Activated CD4-positive, alpha-beta T cell treated with anti-CD3 and anti-CD28 coated beads, Interleukin-2, amount 50 U/mL, for 4 hours (primary cell): ENCODE data around the gene NRCAM.

Source experiments
- DNase-seq, 2 experiments: peaks; one replicate each; pipeline ENCODE4 v3.0.0-alpha.2; 2020

Gene NRCAM

DNA sequence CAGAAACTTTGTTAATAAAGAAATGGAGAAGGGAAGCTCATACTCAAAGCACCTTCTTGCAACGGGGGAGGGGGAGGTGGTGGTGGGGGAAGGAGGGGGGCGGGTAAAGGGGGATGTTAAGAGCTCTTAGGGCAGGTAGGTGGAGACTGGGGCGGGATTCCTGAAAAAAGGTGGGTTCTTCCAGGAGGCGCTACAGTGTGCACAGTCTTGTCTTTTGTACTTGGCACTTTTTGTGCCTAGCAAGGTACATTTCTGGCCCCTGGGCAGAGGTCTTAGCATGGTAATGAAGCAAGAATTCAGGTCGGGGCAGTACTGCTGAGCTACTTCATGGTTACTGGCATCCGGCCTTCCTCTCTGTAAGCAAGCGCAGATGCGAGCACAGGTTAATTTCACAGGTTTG is 310.8 kb downstream of the NRCAM start:
- no peak for DNase-seq

DNA sequence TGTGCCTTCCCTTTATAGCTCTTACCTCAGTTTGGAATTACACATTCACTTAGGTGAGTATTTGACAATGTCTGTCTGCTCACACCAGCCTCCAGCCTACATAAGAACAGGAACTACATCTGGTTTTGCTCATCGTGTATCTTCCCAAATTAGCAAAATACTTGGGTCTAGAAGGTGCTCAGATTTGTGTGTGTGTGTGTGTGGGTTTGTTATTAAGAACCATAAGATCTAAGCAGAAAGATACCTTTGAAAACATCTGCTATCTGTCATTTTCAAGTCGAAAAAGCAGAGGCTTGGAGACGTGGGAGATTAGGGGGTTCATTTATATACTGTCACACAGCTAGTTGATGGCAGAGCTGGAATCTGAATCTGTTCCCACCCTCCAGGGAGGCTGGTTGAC is 311.3 kb downstream of the NRCAM start:
- DNase-seq = no peak

DNA sequence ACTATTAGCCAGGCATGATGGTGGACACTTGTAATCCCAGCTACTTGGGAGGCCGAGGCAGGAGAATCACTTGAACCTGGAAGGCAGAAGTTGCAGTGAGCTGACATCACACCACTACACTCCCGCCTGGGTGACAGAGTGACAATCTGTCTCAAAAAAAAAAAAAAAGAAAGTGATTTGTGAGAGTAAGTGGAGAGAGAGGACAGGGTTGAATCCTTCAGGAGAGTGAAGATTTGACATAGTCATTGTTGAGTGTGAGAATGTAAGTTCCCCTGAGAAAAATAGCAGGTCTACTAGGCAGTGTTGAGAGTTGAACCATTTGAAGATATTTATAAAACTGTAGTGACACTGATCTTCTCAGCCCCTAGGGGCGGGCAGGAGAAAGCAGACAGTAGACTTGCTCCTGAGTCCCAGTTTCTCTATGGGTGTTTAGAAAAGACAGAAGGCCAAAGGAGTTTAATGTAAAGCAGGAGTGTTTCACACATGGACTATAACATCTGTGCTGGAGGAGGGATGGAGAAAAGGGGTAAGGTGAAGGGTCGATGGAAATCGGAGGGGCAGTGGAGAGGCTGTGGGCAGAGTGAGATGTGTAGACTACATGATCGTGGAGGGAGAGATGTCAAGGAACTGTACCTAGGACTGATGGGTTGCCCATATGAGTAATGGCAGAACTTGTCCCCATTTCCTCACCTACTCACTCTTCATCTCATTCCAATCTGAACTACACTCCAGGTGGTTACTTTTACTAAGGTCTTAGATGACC is 312.4 kb downstream of the NRCAM start:
- no peak for DNase-seq

DNA sequence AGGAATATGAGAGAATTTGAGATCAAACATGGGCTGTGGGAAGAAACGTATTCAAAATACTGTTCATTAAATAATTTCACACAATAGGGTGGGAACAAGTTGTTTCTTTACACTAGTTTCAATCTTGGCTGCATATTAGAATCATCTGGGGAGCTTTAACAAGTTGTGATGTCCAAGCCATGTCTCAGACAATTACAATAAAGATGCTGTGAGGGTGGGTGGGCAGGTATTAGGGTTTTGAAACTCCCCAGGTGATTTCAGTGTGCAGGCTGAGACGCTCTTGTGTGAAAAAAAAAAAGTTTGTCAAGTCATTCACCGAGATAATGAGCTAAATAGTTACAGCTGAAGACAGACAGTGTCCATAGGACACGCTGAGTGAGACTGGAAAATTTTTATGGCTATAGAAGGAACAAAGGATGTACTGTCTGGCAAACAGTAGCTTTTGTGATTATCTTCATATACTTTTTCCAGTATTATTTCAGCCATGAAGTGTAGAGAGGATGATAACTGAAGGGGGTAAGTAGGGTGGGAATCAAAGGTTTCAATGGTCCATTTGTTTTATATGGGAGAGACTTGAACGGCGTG is 313.5 kb downstream of the NRCAM start:
- DNase-seq = no peak

DNA sequence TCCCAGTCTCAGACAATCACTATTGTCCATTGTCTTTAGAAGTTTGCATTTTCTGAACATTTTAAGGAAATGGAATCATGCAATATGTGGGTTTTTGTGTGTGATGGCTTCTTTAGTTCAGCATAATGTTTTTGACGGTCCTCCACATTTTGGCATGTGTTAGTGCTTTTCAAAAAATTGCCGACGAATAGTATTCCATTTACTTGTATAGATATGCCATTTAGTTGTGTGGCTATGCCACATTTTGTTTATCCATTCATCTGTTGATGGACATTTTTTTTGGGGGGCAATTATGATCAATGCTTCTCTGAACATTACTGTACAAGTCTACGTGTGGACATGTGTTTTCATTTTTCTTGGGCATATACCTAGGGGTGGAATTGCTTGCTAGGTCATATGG is 314.1 kb downstream of the NRCAM start:
- DNase-seq = no peak

DNA sequence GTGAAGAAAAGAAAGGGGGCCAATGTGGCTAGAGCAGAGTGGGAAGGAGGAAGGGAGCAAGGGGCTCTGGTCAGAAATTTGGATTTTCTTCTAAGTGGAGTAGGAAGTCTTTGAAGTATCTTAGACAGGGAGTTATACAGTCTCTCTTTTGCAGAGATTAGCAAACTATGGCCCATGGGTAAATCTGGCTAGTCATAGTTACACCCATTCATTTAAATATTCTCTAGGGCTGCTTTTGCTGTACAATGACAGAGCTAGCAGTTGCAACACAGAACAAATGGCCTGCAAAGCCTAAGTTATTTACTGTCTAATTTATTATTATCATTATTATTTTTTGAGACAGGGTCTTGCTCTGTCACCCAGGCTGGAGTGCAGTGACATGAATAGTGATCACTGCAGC is 315.6 kb downstream of the NRCAM start:
- DNase-seq = no peak

DNA sequence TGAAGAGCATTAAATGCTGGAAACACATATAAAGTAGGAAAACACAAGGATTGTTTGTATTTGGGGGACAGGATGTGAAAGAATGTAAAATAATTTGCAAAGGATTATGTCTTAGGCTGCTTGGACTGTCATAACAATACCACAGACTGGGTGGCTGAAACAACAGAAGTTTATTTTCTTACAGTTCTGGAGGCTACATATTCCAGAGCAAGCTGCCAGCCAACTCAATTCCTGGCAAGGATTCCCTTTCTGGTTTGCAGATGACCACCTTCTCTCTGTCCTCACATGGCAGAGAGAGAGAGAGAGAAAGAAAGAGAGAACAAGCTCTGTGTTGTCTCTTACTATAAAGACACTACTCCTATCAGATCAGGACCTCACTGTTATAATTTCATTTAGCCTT is 317.3 kb downstream of the NRCAM start:
- no peak for DNase-seq

DNA sequence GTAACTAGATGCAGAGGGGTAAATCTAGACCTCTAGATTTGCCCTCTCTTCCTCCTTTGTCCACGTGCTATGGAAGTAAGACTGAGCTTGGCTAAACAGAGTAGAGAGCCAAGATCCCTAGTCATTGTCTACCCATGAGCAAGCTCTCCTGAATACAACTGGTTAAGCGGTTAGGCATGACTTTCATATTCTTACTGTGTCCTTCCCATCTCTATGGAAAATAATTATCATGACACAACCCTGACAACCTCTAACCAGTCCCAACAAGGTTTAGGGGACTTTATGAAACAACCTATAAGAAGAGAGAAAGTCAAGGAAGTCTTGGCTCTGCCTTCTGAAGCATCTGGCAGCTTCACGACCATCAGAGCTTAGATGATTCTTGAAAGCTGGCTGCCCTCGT is 318.2 kb downstream of the NRCAM start:
- no peak for DNase-seq

DNA sequence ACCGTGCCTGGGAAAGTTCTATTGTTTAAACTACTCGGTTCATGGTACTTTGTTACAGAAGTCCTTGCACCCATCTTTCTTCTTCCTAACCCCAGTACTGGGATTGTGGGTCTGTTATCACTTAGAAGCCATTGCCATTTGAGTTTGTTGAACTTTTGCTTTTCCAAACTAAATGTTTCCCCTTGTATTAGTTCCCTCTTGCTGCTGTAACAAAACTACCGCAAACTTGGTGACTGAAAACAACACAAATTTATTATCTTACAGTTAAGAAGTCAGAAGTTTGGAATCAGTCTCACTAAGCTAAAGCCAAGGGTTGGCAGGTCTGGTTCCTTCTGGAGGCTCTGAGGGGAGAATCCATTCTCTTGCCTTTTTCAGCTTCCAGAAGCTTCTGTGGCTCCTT is 319.2 kb downstream of the NRCAM start:
- no peak for DNase-seq

DNA sequence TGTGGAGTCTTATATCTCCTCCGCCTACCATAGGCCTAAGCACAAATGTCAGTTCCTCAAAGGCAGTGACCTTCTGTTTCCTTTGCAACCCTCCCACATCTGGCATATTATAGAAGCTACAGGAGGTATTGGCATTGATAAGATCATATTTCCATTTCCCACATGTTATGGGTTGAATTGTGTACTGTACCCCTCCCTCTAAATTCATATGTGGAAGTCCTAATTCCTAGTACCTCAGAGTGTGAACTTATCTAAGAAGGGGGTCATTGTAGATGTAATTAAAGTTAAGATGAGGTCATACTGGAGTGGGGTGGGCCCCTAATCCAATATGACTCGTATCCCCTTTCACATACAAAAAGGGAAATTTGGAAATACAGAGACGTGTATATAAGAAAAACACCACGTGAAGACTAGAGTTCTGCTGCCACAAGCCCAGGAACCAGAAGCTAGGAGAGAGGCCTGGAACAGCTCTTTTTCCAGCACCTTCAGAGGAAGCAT is 320.0 kb downstream of the NRCAM start:
- no peak for DNase-seq

DNA sequence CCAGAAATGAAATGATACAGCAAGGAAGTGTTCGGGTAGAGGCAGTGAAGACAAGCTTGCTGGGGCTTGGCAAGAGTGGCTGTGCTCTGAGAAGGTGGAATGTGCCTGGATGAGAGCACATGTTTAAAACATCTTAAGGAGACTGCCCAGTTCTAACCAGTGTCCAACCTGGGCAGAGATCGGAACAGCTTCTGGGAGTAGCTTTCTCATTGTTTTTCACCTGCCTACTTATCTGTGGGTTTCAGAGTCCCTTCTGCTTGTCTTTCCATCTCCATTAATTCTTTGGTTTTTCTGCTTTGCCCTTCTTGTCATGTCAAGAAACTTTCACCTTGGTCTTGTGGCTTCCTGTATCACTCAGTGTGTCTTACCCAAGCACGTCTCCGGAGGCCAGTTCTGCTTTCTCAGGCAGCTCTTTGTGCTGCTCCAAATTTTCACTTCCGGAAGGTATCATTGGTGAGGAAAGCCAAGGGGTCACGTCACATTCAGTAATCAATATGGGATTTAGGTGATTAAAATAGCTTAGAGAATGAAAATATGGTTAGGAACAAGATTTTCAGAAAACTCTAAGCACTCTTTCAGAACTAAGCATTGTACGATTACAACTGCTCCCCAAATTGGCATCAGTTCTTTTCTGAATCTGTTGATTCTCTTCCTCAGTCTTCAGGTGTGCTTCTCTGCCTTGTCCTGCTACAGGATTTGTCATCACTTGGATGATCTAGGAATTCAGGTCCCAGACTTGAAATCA is 320.6 kb downstream of the NRCAM start:
- no peak for DNase-seq

DNA sequence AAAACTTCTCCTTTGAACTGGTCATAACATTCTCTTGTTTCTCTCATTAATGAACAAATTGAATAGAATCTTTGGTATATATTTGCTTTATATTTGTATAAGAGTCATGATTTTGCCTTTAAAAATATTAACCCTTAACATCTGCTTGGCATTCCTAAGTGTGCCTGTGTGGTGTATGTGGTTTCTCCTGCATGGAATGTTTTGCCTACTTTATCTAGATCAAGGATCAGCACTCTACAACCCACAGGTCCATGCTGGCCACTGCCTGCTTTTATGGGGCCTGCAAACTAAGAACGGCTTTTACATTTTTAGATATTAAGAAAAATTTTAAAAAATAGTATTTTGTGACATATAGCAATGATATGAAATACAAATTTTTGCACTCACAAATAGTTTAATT is 321.8 kb downstream of the NRCAM start:
- no peak for DNase-seq

DNA sequence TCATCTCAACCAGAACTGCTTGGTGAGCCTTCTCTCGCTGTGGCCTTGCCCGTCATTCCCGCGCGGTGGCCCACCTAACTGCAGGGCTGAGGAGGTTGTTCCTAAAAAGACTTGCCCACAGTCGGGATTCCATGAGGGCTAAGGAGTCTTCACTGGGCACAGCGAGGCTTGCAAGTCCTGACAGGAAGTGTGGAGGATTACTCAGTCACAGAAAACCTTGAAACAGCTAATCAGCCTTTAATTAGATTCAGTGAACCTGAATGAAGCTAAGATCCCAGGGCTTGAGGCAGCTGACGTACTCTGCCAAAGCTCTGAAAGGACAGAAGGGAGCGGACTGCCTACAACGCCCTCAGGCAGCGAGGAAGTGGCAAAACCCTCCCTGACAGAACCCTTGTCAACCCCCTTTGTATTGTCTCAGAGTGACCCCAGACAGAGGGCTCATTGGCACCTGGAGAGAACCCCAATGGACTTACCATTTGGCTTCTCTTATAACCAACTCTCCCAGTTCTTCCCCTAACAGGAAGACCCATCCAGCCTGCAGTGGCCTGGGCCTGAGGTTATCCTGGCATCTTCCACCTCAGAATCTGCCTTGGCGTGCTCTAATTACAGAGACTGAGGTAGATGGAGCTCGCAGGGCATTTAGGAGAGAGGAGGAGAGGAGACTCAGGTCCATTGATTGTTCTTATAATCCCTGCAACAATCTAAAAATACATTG is 323.5 kb downstream of the NRCAM start:
- DNase-seq = no peak

DNA sequence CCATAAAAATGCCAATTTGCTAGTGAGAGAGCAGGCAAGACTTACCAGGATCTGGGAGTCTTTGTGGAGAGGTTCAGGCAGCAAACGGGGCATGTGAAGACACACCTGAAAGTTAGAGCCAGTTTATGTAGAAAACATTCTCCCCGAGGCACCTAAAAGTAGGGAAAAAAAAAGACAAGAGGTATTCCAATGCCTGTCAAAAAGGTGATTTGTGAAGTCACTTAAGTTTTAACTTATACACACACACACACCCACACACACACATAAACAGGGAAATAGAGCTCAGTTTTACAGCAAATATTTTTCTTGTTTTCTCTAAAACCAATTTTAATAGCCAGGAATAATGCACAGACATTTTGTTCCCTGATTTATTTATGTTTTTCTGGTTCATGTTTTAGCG is 326.0 kb downstream of the NRCAM start, which contains the start of gene LAMB4:
Gene LAMB4 (minus strand): TSS at position 101 of the 400 bp plus-strand sequence. CDS start 7,197 bp downstream, outside the sequence.
- DNase-seq = no peak

DNA sequence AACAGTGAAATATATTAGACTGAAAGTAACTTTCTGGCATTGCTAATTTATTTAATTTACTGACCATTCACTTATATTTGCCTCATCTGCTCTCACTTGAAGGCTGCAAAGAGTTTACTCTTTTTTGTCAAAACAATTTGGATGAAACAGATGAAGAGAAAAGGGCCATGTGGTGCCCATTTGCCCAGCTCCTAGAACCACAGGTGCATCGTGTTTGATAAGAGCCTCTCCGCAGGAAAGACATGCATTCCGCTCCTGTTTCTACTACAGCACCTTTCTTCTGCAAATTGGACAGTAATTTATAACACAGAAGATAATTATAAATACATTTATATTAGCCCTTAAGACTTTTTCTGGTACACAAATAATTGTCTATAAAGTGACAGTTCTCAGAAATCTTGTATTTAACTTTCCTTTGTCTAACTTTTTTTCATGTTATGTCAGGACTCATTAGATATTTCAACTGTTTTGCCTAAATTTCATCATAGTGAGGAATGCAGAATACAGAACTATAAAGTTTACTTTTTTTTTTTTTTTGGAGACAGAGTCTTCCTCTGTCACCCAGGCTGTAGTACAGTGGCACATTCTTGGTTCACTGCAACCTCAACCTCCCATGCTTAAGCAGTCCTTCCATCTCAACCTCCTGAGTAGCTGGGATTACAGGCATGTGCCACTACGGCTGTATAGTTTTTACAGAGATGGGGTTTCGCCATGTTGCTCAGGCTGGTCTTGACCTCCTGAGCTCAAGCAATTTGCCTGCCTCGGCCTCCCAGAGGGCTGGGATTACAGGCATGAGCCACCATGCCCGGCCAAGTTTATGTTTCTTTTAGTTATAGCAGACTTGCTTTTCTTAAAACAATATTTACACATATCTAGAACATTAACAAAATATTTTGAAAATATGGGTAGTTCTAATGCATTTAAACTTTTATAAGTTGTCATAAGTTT is 326.9 kb downstream of the NRCAM start:
- DNase-seq = no peak

DNA sequence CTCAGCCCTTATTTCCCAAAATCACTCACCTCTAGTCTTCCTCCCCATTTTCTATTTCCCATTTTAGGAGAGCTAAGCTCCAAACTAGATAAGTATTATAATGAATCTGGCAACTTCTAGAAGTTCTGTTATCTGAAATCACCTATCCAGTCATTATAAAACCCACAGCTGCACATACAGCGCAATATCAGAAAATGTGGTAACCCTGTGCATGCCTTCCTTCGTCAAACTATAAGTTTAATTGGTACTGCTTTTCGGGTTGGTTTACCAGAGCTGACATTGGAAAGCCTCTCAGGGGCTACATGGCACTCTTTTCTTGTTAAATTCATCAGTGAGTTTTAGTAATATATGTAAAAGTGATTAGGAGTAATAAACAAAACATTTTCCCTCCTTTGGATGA is 327.7 kb downstream of the NRCAM start:
- DNase-seq = no peak

DNA sequence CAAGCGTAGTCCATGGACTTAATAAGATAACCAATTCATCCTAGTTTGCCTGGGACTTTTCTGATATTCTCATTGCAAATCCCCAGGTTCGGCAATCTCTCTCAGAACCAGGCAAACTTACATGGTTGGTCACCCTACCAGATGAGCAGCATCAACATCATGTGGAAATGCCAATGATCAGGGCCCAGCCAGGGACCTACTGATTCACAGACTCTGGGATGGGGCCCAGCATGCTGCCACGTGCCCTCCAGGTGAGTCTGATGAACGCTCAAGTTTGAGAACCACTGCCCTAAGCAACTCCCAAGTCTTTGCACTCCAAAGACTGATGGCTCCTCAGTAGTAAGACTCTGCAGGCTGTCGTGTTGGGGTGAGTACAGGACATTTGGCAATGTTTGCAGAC is 328.8 kb downstream of the NRCAM start:
- no peak for DNase-seq

DNA sequence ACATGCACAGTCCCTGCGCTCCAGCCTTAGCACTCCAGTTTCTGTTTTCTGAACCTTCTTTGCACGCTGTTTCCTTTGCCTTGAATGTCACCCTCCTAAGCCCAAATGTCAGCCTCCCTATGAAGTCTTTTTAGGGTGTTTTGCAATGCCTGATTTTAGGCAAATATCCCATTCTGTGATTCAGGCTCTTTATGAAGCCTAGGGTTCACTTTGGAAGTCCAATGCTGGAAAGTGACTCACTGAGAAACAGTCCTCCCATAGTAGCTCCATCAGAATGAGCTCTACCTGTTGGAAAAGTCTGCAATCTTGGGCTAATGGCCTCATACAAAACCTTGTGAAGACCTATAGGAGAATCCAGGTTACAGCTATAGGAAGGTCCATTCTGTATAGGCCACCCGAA is 331.4 kb downstream of the NRCAM start:
- no peak for DNase-seq

DNA sequence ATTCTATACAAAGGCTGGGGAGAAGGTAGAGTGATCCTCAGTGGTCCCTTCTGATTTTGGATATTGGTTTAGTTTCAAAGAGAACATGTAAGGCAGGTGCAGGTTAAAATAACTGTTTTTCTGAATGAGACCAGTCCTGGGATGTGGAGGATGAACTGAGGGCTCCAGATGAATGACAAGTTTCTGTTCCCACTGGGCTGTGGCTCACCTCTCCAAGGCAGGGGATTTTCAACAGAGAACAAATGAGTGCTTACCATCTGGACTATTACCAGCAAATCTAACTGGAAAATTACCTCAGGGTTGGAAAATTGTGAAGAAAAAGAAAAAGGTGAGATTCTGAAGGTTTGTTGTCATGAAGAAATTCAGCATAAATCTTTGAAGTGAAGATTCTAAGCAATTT is 334.1 kb downstream of the NRCAM start:
- DNase-seq = no peak

DNA sequence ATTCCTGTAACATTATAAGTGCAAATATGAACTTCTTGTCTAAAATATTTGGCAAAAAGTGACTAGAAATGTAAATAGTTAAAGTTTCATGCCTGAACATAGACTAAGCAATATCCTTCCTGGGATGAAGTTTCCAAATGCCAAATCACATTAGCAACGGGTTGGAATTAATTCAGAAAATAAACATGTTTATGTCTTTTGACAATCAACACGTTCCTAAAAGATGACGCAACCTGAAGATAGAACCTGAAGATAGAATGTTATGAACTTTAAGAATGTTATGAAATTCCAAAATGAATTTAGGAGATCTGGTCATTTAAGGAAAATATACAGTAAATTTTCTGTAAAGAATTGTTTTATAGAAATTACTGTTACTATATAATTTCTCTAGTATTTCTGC is 335.3 kb downstream of the NRCAM start:
- DNase-seq = no peak

DNA sequence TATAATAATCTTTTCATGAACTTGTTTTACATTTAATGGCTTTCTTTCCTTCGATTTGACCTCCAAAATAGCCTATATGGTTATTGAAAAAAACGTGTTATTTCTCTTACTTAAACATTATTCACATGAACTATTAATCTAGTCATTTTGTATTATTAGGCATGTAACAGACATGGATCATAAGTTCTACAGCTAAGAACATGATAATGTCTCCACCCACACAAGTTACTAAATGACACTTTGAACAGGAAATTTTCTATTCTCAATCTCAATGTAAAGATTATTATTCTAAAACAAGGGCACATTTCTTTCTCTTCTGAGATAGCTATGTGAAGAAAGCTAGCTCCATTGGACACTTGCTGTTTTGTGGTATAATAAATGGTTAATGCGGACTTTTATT is 336.0 kb downstream of the NRCAM start:
- no peak for DNase-seq

DNA sequence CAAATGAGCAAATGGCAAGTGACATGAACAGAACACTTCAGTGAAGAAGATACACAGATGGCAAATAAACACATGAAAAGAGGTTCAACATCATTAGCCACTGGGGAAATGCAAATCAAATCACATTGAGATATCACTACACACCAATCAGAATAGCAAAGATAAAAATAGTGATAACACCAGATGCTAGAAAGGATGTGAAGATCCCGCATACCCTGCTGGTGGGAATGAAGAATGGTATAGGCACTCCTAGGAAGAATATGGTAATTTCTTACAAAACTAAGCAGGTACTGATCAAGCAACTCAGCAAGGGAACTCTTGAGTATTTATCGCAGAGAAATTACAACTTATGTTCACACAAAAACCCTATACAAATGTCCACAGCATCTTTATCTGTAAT is 337.3 kb downstream of the NRCAM start:
- DNase-seq = no peak
